ENCODE data around the gene RASGRF1. TPM values are rescaled to one million over a fixed set of nuclear protein-coding genes. Genes with fewer than 3 reads are reported as not detected.

The RASGRF1 gene
- total RNA-seq, 1 donor = not detected

DNA sequence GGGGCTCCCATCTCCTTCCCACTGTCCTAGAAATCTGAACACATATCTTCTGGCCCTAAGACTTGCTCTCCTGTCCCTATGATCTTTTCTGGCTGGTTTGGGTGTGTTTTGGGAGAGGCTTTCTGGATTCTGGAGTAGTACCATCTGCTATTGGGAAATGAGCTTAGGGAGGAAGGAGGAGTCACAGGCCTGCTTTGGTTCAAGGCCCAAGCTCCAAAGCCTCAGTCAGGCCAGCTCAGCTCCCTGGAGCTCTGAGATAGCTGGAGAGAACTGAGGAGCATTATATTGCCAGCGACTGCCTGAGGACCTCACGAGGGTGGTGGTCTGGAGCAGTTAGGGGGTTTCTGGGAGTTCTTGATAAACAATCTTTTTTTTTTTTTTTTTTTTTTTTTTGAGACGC is 18.7 kb downstream of the RASGRF1 start:
- DNase-seq (ENCODE audit: low read depth in 2 of 3, low spot score in 2 of 3) = no peak

DNA sequence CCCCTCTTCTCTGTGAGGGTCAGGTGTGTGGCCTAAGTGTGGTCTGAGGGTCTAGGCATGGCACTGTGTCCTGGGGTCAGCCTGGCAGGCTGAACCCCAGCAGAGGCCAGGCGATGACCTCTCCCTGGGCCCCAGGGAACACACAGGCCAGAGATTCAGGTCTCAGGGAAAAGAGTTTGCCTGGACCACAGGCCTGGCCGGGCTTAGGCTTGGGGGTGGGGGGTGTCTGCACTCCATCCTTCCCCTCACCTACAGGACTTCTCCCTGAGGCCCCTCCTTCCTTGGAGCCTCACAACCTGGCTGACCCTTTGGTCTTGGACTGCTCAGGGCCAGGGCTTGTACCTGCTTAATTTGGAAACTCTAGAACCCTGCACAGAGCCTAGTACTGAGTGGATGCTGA is 21.8 kb downstream of the RASGRF1 start:
- DNase-seq (ENCODE audit: low read depth in 2 of 3, low spot score in 2 of 3) = no peak

DNA sequence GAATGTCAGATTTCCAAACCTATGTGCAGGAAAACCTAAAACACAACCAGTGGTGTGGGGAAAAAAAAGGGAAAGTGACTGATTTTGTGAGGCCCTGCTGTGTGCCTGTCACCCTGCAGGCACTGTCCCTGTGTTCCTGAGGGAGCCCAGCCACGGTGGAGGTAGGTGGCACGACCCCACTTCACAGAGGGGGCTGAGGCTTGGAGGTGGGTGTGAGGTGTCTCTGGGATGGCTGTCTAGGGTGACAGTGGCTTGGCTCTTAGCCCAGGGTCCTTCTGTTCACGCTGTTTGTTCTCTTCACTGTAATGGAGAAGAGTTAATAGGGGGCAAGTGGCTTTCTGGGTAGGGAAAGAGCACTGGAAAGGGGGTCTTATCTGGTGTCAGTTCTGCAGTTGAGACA is 22.6 kb downstream of the RASGRF1 start:
- DNase-seq (ENCODE audit: low read depth in 2 of 3, low spot score in 2 of 3) = no peak

DNA sequence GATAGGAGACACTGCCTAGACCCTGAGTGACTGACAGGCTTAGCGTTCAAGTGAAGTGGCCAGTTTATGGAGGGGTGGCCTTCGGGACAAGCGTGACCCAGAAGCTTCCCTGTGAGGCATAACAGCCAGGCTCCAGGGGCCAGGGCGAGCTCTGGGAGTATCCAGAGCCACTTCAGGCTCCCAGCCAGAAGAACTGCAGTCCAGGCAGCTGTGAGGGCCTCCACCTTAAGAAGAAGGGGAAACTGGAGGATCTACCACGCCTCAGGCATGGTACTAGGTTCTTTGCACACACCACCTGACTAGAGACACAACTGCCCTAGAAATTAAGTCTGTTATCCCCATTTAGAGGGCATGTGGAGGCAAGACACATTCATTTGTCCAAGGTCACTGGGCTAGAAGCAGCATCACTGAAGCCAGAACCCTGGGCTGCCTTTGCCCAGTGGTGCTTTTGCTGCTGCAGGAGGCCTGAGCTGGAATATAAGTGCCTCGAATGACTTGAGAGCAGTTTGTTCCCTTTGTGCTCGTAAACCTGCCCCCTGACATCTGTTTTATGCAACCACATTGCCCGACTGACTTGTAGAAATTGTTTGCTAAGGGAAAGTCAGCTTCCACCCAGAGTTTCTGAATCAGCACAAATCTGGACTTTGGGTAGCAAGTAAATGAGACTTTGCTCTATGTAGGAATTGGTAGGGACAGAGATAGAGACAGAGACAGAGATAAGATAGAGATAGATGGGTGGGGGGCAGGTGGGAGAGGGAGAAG is 23.3 kb downstream of the RASGRF1 start:
- DNase-seq (ENCODE audit: low read depth in 2 of 3, low spot score in 2 of 3) = no peak

DNA sequence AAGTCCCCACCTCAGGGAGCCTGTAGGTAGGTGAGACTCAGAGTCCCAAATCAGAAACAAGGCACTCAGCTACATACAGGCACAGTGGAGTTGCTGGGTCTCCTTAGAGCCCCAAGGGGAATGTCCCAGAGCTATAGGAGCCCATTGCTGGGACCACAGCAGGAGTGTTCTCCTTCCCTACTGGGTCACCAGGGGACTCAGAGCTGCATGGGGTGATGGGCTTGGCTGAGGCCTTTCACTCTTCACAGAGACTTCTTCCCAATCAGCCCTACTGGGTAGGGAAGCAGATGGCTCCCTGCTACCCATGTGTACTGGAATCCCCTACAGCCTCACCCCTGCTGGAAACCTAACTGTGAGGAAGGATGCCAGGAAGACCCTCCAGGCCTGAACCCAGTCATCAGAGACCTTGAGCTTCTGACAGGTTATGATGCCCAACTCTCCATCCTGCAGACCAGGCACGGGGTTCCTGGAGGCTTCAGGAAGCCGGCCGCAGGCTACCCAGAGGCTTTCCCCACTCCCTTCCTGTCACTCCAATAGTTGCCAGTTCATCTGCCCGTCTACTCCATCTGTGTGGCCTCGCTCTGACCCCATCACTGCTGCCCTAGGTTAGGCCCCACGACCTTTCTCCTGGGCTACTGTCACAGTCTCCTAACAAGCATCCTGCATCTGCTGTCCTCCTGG is 24.0 kb downstream of the RASGRF1 start:
- DNase-seq (ENCODE audit: low read depth in 2 of 3, low spot score in 2 of 3) = no peak

DNA sequence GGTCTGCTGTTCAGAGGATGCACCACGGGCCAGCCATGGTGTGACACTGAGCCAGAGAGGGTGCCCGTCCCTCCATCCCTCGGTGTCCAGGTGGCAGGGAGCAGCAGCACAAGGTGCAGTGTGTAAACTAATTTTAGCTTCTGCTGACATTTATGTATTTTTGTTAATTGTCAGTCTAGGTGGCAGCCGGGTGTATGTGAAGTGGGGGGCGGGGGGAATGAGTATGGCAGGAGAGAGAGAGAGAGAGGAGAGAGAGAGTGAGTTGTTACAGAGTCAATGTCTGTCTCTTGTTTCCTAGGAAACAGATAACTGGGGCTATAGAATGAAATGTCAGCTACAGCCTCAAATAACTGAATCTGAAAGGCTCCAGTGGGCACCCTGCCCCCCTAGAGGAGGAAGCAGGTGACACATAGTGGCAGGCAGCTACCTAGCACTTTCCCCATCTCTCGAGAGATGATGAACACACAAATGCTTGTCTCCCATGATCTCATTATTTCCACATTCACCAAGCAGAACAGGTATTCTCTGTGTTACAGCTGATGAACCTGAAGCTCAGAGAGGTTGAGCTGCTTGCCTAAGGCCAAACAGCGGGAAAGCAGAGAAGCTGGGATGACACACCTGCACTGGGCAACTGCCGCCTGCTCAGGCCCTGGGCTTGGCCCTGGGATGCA is 24.7 kb downstream of the RASGRF1 start:
- DNase-seq (ENCODE audit: low read depth in 2 of 3, low spot score in 2 of 3) = no peak

DNA sequence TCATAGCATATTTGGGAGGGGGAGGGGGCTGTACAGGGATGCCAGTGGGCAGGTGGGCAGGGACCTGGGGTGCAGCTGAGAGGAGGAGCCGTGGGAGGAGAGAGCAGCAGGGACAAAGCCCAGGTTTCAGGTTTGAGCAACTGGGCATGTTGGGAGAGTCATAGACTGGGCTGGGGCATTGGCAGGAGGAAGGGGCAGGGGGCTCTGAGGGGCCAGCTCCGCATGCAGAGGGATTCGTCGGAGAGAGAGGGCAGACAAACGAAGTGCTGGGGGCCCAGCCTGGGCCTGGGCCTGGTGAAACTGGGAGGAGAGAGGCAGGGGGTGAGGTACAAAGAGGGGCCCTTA is 25.2 kb downstream of the RASGRF1 start:
- no peak for DNase-seq (ENCODE audit: low read depth in 2 of 3, low spot score in 2 of 3)

DNA sequence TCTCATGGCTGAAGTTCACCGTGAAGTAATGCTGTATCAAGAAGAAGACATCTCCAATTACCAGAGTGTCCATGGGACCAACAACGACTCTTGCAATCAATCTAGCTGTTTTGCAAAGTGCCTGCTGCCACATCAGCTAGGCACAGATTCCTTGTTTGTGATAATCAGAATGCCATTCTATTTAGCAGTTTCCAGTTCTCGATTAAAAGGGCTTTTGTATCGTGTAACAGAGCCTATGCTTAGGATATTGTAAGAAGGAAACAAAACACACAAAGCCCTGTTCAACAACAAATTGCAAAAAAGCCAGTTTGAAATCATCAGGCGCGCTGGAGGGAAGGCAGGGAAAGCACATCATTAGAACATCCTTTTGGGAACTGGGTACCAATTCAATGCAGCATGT is 26.1 kb downstream of the RASGRF1 start:
- no peak for DNase-seq (ENCODE audit: low read depth in 2 of 3, low spot score in 2 of 3)

DNA sequence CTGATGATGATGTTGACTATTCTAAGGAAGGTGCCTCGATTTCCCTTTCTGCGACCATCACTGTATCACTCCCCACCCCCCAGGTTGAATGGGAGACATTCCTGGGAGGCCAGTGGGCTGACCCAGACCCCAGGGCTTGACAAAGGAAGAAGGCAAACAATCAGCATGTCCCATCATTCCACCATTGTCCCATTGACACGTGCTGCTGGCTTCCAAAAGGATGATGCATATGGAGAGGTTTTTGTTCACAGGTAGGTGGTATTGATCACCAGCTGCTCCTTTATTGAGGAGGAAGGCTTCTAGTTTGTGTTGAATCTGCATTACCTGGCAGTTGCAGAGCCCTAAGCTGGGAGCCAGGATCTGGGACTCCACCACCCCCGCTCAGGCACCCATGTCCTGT is 30.4 kb downstream of the RASGRF1 start:
- DNase-seq (ENCODE audit: low read depth in 2 of 3, low spot score in 2 of 3) = no peak

DNA sequence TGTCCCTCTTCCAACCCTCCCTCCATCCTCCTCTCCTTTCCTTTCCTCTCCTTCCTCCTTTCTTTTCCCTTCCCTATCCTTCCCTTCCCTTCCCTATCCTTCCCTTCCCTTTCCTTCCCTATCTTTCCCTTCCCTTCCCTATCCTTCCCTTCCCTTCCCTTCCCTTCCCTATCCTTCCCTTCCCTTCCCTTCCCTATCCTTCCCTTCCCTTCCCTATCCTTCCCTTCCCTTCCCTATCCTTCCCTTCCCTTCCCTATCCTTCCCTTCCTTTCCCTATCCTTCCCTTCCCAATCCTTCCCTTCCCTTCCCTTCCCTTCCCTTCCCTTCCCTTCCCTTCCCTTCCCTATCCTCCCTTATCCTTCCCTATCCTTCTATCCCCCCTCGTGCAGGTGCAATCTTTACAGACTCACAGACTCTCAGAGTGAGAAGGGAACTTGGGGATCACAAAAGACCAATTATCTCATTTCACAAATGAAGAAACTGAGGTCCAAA is 31.5 kb downstream of the RASGRF1 start:
- DNase-seq (ENCODE audit: low read depth in 2 of 3, low spot score in 2 of 3) = no peak

DNA sequence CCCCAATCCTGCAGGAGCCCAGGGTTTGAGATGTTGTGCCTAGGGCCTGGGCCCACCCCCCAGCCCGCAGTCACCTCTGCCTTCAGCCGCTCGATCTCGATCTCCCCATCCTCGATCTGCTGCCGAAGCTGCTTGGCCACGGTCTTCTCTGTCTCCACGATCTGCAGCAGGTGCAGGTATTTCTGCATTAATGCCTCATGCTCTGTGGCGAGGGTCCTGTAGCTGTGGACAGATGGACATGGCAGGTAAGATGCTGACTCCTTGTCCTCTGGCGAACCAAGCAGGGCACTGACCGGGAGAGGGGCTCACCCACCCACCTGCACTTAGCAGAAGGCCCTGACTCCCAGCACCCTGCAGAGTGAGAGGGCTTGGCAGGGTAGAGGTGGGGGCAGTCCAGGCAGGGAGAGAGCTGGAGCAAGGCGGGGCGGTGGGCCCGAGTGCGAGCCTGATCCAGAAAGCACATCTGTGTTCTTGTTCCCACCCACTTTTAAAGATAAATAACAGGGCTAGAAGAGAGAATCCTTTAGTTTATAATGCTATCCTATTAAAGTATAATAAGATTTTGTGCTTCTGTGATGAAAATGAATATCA is 32.2 kb downstream of the RASGRF1 start:
- DNase-seq (ENCODE audit: low read depth in 2 of 3, low spot score in 2 of 3) = no peak

DNA sequence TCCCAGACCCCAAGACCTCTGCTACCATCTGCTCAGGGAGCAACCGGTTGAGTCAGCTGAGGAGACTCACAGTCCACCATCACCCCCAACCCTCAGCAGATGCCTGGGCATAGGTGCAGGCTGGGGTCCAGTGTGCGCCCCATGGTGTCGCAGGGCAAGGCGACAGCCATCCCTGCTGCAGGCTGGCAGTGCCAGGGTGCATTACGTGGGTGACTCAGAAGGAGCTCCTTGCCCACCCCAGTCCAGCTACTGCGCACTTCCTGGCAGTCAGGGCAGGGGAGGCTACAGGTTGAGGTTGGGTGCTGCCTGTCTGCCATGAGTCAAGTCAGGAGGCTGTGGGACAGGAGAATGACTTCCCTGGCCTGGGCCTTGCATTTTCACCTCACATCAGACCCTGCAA is 33.5 kb downstream of the RASGRF1 start:
- no peak for DNase-seq (ENCODE audit: low read depth in 2 of 3, low spot score in 2 of 3)

DNA sequence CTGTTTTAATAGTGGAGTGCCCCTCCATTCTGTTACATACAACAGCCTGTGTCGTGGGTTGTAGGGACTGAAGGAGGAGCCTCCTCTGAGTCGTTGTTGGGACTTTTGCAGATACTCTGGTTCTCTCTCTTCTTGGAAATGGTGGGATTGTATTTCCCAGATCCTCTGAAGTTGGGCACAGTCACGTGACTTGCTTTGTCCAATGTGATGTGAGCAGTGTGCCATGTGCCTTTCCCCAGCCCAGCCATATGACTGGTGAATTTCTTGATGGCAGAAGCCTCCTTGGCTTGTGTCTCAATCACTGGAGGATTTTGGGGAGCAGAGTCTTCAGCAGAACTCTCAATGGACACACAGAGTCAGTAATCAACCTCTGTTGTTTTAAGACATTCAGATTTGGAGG is 36.2 kb downstream of the RASGRF1 start:
- no peak for DNase-seq (ENCODE audit: low read depth in 2 of 3, low spot score in 2 of 3)

DNA sequence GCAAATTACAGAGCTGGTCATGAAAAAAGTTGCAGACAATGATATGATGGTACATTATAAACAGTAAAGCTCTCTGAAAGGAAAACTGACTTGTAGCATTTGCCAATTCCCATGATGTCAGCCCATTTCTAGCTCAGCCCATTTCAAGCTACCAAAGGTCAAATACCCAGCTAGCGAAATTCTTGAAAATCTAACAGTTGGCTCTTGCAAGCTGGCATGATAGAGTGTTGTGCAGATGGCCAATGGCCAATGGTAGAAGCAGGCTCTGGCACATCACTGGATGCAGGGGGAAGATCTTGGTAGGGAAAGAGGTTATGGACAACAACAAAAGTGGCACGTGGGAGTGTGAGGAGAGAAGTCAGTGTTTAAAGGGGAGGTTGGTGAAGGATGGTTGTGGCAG is 36.7 kb downstream of the RASGRF1 start:
- DNase-seq (ENCODE audit: low read depth in 2 of 3, low spot score in 2 of 3) = no peak

DNA sequence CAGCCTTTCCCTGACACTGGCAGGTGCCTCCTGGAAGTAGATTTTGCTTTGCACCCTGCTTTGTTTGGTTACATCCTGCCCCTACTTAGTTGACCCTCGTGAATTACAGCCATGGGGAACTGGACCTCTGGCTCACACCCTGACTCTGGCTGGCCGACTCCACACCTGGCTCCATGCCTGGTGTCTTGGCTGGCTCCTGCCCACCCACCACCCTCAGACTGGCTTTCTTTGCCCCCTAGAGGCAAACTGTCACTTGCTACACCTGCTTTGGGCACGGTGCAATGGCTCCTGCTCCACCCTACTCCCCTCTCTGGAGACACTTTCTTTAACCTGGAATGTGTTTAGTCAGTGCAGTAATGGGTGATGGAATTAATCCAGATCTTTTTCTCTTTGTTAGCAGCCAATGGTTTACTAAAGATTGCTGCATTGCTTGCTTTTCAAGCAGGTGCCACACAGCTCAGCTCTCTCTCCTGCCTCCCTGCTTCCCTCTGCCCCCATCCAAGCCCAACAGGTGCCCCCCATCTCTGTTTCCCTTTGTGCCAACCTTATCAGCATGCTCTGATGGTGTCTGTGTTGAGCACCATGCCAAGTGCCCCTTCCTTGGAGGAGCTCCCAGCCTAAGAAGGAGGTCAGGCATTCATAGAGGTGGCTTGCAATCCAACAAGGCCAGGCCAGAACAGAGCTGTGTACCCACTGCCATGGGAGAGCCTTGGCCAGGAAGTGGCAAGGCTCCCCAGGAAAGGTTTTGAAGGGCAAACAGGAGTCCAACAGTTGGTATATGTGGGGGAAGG is 38.4 kb downstream of the RASGRF1 start:
- no peak for DNase-seq (ENCODE audit: low read depth in 2 of 3, low spot score in 2 of 3)

DNA sequence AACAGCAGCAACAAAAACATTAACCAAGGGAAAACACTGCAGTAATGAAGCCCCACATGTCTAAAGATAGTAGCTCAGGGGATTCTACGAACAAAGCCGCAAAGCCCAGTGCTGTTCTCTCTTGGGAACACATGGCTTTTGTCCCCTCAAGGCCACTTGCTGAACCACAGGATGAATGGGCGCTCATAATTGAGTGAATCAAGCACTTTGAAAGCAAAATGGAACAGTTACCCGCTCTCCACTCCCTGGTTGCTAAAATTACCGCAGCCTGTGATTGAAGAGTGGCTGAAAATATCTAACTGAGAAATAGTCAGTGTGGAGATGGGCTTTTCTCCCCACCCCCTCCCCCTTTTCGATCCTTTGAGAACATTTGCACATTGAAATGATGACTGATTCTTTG is 39.6 kb downstream of the RASGRF1 start:
- no peak for DNase-seq (ENCODE audit: low read depth in 2 of 3, low spot score in 2 of 3)

DNA sequence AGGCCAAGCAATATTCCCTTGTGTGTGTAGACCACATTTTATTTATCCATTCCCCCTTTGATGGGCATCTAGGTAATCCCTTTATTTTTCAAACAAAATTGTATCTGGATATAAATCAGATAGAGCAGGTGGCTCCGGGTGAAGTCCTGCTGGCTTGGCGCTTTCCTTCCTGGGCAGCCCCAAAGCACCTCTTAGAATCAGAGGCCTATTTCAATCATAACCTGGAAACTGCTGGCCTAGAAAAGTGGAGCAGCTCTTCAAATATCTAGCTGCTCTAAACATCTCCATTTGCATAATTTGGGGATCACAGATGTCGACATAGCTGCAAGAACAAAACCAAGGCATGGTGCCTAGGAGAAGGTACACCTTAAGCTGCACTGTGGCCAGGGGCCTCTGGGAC is 40.2 kb downstream of the RASGRF1 start:
- no peak for DNase-seq (ENCODE audit: low read depth in 2 of 3, low spot score in 2 of 3)

DNA sequence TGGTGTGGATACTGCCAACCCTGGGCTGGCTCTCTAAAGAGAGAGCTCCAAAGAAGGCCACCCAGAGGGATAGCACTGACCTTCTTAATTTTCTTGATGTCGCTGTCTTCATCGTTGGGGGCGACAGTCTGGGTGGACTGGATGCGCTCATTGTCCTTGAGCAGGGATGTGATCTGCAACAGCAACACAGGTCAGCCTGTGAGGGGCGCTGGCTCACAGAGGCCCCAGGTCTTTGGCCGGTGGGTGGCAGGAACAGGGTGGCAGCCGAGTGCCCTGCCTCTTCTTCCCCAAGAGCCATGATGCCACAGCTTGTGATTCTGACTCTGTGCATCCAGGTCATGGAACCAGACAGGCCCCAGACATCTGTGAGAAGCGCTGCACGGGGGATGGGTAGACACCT is 41.2 kb downstream of the RASGRF1 start:
- no peak for DNase-seq (ENCODE audit: low read depth in 2 of 3, low spot score in 2 of 3)

DNA sequence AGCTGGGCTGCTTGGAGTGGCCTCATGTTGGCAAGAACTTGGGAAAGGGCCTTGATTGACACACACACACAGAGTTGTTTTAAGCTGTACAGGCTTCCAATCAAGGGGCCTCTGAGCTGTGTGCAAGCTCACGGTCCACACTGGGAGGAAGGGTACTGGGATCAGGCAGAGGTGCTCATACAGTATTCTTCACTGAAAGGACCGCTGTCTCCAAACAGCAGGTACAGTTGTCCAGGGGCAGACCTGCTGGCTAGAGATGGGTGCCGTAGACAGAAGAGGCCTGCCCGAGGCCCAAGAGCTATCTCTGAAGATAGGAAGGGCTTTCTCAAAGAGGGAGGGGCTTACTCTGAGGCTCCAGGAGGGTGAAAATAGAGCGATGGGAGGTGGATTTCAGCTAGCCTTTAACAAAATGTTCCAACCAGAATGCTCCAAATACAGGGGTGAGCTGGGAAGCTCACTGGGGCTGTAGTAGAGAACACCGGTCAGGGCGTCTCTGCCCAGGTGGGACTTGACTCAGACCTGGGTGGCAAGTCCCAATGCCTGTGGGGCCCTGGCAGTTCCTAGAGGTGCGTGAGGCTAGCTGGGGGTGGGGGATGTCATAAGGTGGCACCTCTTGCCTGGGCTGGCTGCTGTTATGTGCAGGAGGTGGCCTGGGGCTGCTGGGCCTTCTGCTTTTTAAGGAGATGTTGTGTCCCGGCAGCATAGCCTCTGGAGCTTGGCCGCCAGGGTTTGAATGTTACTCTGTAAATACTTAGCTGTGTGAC is 42.7 kb downstream of the RASGRF1 start:
- DNase-seq (ENCODE audit: low read depth in 2 of 3, low spot score in 2 of 3) = no peak
